ENCODE results near the gene CFAP45. TPM values are rescaled to one million over a fixed set of nuclear protein-coding genes. Genes with fewer than 3 reads are reported as not detected.
"Not testable (repeated sequence)": the region's sequence is repeated elsewhere in the genome, so short reads cannot be mapped to it uniquely, and the experiment has no call there.

Gene CFAP45
- total RNA-seq, 4 donors from 2014 or later: 0.32 TPM; not detected in 3

DNA sequence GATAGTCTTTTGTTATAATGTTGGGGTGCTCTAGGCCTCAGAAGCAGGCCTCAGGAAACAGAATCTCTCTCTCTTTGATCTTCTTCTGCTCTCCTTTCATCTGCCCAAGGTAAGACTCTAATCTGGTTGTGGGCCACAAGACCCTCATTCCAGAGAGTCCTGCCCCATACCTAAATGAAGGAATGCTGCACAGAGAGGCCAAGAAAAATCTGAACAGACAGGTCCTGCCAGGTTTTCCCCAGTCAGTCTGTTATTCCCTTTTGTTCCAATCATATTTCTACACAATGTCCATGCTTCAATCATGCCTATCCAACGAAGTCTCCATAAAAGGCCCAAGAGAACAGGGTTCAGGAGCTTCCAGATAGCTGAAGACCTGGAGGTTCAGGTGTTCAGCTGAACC is 7.0 kb upstream of the CFAP45 start:
- no peaks in the 10 kb centered on the region for H3K27me3 ChIP-seq
- H3K9me3 ChIP-seq: no peaks in the 10 kb centered on the region
- intact Hi-C loops (cut with DNase I; ENCODE audit: low total_unique reads): no loop called here
- peaks cover 0 to 21% (median 7%) of the 10 kb centered on the region in 4 donors for H3K4me1 ChIP-seq
- no peak overlapping the region for H3K27ac ChIP-seq
- 52% methylated on average over 1 of the region's 1 CpG; no CpG with 5 or more reads in 1 of the 2 donors for WGBS, 2 donors (ENCODE audit: low coverage in 1 of 2)
- no peak overlapping the region for H3K4me3 ChIP-seq
- DNase-seq: no peak
- no peaks in the 10 kb centered on the region for H3K36me3 ChIP-seq
- TF ChIP-seq EP300 (IDR thresholded peaks at IDR 0.05; ENCODE audit: low read depth) (no peak), POLR2A (IDR thresholded peaks at IDR 0.05) (no peak), POLR2AphosphoS5 (IDR thresholded peaks at IDR 0.05) (no peak)
- TF ChIP-seq, protein P1, sequence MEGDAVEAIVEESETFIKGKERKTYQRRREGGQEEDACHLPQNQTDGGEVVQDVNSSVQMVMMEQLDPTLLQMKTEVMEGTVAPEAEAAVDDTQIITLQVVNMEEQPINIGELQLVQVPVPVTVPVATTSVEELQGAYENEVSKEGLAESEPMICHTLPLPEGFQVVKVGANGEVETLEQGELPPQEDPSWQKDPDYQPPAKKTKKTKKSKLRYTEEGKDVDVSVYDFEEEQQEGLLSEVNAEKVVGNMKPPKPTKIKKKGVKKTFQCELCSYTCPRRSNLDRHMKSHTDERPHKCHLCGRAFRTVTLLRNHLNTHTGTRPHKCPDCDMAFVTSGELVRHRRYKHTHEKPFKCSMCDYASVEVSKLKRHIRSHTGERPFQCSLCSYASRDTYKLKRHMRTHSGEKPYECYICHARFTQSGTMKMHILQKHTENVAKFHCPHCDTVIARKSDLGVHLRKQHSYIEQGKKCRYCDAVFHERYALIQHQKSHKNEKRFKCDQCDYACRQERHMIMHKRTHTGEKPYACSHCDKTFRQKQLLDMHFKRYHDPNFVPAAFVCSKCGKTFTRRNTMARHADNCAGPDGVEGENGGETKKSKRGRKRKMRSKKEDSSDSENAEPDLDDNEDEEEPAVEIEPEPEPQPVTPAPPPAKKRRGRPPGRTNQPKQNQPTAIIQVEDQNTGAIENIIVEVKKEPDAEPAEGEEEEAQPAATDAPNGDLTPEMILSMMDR (IDR thresholded peaks at IDR 0.05): no peak
- in situ Hi-C loops (cut with MboI; ENCODE audit: low pct_ligation_motif_present in 1 of 4, low pct_unique_long_range_greater_than_20kb in 1 of 4, low sequenced_read_pairs in 3 of 4): no loop called here

DNA sequence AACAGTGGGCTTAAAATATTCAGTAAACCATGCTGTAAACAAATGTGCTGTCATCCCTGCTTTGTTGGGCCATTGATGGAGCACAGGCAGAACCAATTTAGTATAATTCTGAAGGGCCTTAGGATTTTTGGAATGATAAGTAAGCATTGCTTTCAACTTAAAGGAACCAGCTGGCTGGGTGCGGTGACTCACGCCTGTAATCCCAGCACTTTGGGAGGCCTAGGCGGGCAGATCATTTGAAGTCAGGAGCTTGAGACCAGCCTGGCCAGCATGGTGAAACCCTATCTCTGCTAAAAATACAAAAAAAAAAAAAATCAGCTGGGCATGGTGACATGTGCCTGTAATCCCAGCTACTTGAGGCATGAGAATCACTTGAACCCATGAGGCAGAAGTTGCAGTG is 4.1 kb upstream of the CFAP45 start:
- in situ Hi-C loops (cut with MboI; ENCODE audit: low pct_ligation_motif_present in 1 of 4, low pct_unique_long_range_greater_than_20kb in 1 of 4, low sequenced_read_pairs in 3 of 4): not testable (repeated sequence)
- 64 to 83% methylated on average over 3 of the region's 3 CpGs for WGBS, 2 donors (ENCODE audit: low coverage in 1 of 2)

DNA sequence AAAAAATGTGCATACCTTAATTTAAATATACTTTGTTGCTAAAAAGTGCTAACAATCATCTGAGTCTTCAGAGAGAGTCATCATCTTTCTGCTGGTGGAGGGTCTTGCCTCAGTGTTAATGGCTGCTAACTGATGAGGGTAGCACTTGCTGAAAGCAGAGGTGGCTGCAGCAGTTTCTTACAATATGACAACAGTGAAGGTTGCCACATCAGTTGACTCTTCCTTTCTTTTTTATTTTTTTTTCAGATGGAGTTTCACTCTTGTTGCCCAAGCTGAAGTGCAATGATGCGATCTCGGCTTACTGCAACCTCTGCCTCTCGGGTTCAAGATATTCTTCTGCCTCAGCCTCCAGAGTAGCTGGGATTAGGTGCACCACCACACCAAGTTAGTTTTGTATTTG is 2.6 kb upstream of the CFAP45 start:
- Histone ChIP-seq H3K4me1 (peaks cover 4 to 17% (median 11%) of the 10 kb centered on the region in 4 donors), H3K9me3 (no peaks in the 10 kb centered on the region), H3K36me3 (no peaks in the 10 kb centered on the region), H3K27ac (no peak overlapping the region), H3K27me3 (no peaks in the 10 kb centered on the region), H3K4me3 (no peak overlapping the region)
- DNase-seq: no peak
- 89 to 100% methylated on average over 3 of the region's 3 CpGs for WGBS, 2 donors (ENCODE audit: low coverage in 1 of 2)
- TF ChIP-seq POLR2AphosphoS5 (IDR thresholded peaks at IDR 0.05) (no peak), POLR2A (IDR thresholded peaks at IDR 0.05) (no peak), EP300 (IDR thresholded peaks at IDR 0.05; ENCODE audit: low read depth) (no peak)
- TF ChIP-seq, protein P1 (IDR thresholded peaks at IDR 0.05): no peak
- intact Hi-C loops (cut with DNase I; ENCODE audit: low total_unique reads) (no loop called here), in situ Hi-C loops (cut with MboI; ENCODE audit: low pct_ligation_motif_present in 1 of 4, low pct_unique_long_range_greater_than_20kb in 1 of 4, low sequenced_read_pairs in 3 of 4) (no loop called here)

More for the DNA sequence above, 4.1 kb upstream of the CFAP45 start:
- intact Hi-C loops (cut with DNase I; ENCODE audit: low total_unique reads); H3K27ac ChIP-seq; H3K9me3 ChIP-seq; H3K27me3 ChIP-seq; DNase-seq; H3K36me3 ChIP-seq; H3K4me3 ChIP-seq: not testable (repeated sequence)
- H3K4me1 ChIP-seq: peaks cover 4 to 17% (median 11%) of the 10 kb centered on the region in 4 donors

DNA sequence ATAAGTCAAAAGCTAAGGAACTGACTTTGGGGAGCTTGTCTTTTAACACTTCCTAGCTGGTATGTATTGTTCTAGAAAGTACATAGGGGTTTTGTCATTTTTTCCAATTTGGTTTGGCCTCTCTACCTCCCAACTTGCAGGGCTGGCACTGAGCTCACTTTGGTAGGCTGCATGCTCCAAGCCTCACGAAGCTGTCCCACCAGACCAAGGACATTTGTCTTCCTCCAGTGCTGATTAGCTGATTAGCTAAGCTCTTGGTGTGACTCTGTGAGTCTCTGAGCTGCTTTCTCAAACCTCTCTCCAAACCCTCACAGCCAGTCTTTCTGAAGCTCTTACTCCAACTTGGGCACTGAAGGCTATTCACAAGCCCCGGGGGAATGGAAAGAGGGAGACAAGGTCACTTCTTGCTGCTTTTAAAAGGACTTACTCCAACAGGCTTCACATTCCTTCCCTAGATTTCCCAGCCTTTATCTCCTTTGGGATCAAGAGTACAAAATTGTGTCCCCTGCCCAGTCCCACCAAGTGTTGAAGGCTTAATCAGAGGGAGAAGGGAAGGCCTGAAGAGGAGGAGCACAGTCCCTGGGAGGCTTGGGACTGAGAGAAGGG is 893 bp upstream of the CFAP45 start:
- 57 to 79% methylated on average over 1 to 2 of the region's 2 CpGs for WGBS, 2 donors (ENCODE audit: low coverage in 1 of 2)
- in situ Hi-C loops (cut with MboI; ENCODE audit: low pct_ligation_motif_present in 1 of 4, low pct_unique_long_range_greater_than_20kb in 1 of 4, low sequenced_read_pairs in 3 of 4): no loop called here
- Histone ChIP-seq H3K4me1 (peaks cover 4 to 26% (median 11%) of the 10 kb centered on the region in 4 donors), H3K27me3 (no peaks in the 10 kb centered on the region), H3K4me3 (no peak overlapping the region), H3K27ac (peak overlapping the region; percentile 49 to 77 (median 72)), H3K36me3 (no peaks in the 10 kb centered on the region), H3K9me3 (no peaks in the 10 kb centered on the region)
- DNase-seq: no peak
- intact Hi-C loops (cut with DNase I; ENCODE audit: low total_unique reads): no loop called here
- TF ChIP-seq, protein P1 (IDR thresholded peaks at IDR 0.05): no peak
- TF ChIP-seq POLR2A (IDR thresholded peaks at IDR 0.05) (no peak), POLR2AphosphoS5 (IDR thresholded peaks at IDR 0.05) (no peak), EP300 (IDR thresholded peaks at IDR 0.05; ENCODE audit: low read depth) (no peak)

DNA sequence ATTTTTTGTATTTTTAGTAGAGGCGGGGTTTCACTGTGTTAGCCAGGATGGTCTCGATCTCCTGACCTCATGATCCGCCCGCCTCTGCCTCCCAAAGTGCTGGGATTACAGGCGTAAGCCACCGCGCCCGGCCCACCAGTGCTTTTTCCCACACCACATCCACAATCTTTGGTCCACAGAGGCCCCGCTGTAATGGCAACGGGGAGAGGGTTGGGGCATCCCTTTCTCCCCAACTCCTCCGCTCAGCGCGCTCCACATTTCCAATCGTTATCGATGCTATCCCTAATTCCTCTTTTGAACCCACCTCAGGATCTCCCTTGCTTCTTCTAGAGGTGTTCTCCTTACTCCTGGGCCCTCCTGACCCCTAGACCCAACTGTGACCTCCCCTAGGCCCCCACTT is 331 bp downstream of the CFAP45 start:
- H3K27ac ChIP-seq: peak overlapping the region; percentile 14 to 77 (median 72)
- peaks cover 4 to 26% (median 11%) of the 10 kb centered on the region in 4 donors for H3K4me1 ChIP-seq
- intact Hi-C loops (cut with DNase I; ENCODE audit: low total_unique reads); H3K9me3 ChIP-seq; DNase-seq; H3K27me3 ChIP-seq; H3K36me3 ChIP-seq: not testable (repeated sequence)
- in situ Hi-C loops (cut with MboI; ENCODE audit: low pct_ligation_motif_present in 1 of 4, low pct_unique_long_range_greater_than_20kb in 1 of 4, low sequenced_read_pairs in 3 of 4): loop anchor here in 1 of 4 donors (10.0 kb wide), 1 partner anchor 115 kb away; the partner anchor contains the start of gene DUSP23
- peak overlapping the region in 1 of 4 donors; percentile 19 for H3K4me3 ChIP-seq
- 90 to 92% methylated on average over 5 to 15 of the region's 15 CpGs for WGBS, 2 donors (ENCODE audit: low coverage in 1 of 2)
